Caco-2 (cell line): ENCODE results near the gene HOXA1. TPM values are rescaled to one million over a fixed set of nuclear protein-coding genes. Genes with fewer than 3 reads are reported as not detected.

ENCODE experiments used
- Bru-seq: library from RNA; stranded (reverse); fragments of 400-500 nt; gene quantifications from one replicate; lab custom pipeline; 2021; lab: Mats Ljungman, UMichigan
- BruChase-seq, 2 experiments: library from RNA; stranded (reverse); fragments of 400-500 nt; gene quantifications; one replicate each; lab custom pipeline; 2021; lab: Mats Ljungman, UMichigan
- BruUV-seq: library from RNA; stranded (reverse); fragments of 400-500 nt; replicated peaks from 2 replicates; lab custom pipeline; 2021; lab: Mats Ljungman, UMichigan
- CTCF ChIA-PET: fragments of 300-600 bp; sonication (Branson Sonifier 250); formaldehyde crosslinking; loops from one replicate; lab custom pipeline; 2022; ENCODE audit warnings: antibody characterized with exemption; lab: Charles Lee
- POLR2A ChIA-PET: fragments of 300-600 bp; sonication (Branson Sonifier 250); formaldehyde crosslinking; loops from one replicate; lab custom pipeline; 2022; ENCODE audit warnings: antibody characterized with exemption; lab: Charles Lee
- DNase-seq, 2 experiments: peaks; one replicate each; pipeline versions ENCODE4 v3.0.0 to v3.0.0-alpha.2; 2020 to 2022
- H3K27me3 ChIP-seq: replicated peaks from 2 replicates; pipeline ENCODE4 v1.6.0; 2011; ENCODE audit warnings: low read length; ENCODE audit not compliant: control insufficient read depth, insufficient read depth
- H3K36me3 ChIP-seq: 2 replicates; pipeline ENCODE4 v1.5.1; 2011; ENCODE audit warnings: low read length; ENCODE audit not compliant: control insufficient read depth, insufficient read depth
- H3K4me1 ChIP-seq: fragments of 250-450 bp; sonication (Bioruptor Pico); 2 replicates; pipeline ENCODE4 v1.5.1; 2020; ENCODE audit warnings: mild to moderate bottlenecking
- H3K4me3 ChIP-seq: 2 replicates; pipeline ENCODE4 v1.5.1; 2011; ENCODE audit warnings: low read depth, mild to moderate bottlenecking, control low read depth, low read length
- H3K9me3 ChIP-seq: fragments of 250-450 bp; sonication (Bioruptor Pico); 2 replicates; pipeline ENCODE4 v1.5.1; 2020; ENCODE audit warnings: mild to moderate bottlenecking, moderate library complexity
- H3K27ac Mint-ChIP-seq: one replicate; pipeline ENCODE4 v1.8.0; 2022; ENCODE audit warnings: mixed read lengths; ENCODE audit not compliant: unreplicated experiment
- H3K27me3 Mint-ChIP-seq: one replicate; pipeline ENCODE4 v1.8.0; 2022; ENCODE audit warnings: mixed read lengths; ENCODE audit not compliant: insufficient read depth, unreplicated experiment
- H3K36me3 Mint-ChIP-seq: one replicate; pipeline ENCODE4 v1.8.0; 2022; ENCODE audit warnings: mild to moderate bottlenecking, mixed read lengths; ENCODE audit not compliant: insufficient read depth, unreplicated experiment
- H3K4me1 Mint-ChIP-seq: one replicate; pipeline ENCODE4 v1.8.0; 2022; ENCODE audit warnings: low read depth, mixed read lengths; ENCODE audit not compliant: unreplicated experiment
- H3K4me3 Mint-ChIP-seq: one replicate; pipeline ENCODE4 v1.8.0; 2022; ENCODE audit warnings: mild to moderate bottlenecking, moderate library complexity, mixed read lengths; ENCODE audit not compliant: unreplicated experiment
- H3K9me3 Mint-ChIP-seq: one replicate; pipeline ENCODE4 v1.8.0; 2022; ENCODE audit warnings: mixed read lengths; ENCODE audit not compliant: unreplicated experiment
- intact Hi-C: fragments of 100-400 bp; cut with micrococcal nuclease; formaldehyde crosslinking; loops from one replicate; pipeline ENCODE4 v1.10.0; 2022; ENCODE audit not compliant: unreplicated experiment
- long read RNA-seq: library from polyadenylated mRNA; stranded (forward); transcript quantifications from one replicate; pipeline ENCODE4 v2.0.0, GENCODE V29; 2022
- total RNA-seq: library from RNA; stranded (reverse); gene quantifications from 2 replicates; pipeline ENCODE4 v1.2.3, GENCODE V29; 2022
- TF ChIP-seq, protein P1 (sequence below), 2 experiments: fragments of 200-600 bp in 1 of 2; IDR thresholded peaks; 1 replicate in 1 of 2; 2 replicates in 1 of 2; pipeline versions ENCODE4 v1.5.1 to v1.8.0; 2011 to 2022; ENCODE audit warnings: antibody characterized with exemption in 1 of 2, control low read depth in 1 of 2, inconsistent platforms in 1 of 2, low read depth in 1 of 2, low read length in 1 of 2, mild to moderate bottlenecking in 1 of 2, moderate library complexity in 1 of 2; ENCODE audit not compliant: insufficient read depth in 1 of 2, severe bottlenecking in 1 of 2, unreplicated experiment in 1 of 2

Gene HOXA1
- total RNA-seq (18.5 and 18.8 TPM in 2 replicates), Bru-seq, nascent RNA (percentile 81 among the genes with signal in this experiment), BruChase-seq, experiment 1, labeled RNA remaining after a 2-hour chase (percentile 97 among the genes with signal in this experiment), BruChase-seq, experiment 2, labeled RNA remaining after a 6-hour chase (percentile 93 among the genes with signal in this experiment)
- long read RNA-seq, transcript HOXA1-201 (2 exons, 2,517 nt), result major isoform, 8 of 18 reads
- long read RNA-seq, transcript HOXA1-202 (3 exons, 2,016 nt), result minor isoform, 7 of 18 reads
- long read RNA-seq, partial matches to known transcripts, result 0 of 18 reads
- long read RNA-seq, other reads (novel, unspliced or antisense), result 3 of 18 reads

DNA sequence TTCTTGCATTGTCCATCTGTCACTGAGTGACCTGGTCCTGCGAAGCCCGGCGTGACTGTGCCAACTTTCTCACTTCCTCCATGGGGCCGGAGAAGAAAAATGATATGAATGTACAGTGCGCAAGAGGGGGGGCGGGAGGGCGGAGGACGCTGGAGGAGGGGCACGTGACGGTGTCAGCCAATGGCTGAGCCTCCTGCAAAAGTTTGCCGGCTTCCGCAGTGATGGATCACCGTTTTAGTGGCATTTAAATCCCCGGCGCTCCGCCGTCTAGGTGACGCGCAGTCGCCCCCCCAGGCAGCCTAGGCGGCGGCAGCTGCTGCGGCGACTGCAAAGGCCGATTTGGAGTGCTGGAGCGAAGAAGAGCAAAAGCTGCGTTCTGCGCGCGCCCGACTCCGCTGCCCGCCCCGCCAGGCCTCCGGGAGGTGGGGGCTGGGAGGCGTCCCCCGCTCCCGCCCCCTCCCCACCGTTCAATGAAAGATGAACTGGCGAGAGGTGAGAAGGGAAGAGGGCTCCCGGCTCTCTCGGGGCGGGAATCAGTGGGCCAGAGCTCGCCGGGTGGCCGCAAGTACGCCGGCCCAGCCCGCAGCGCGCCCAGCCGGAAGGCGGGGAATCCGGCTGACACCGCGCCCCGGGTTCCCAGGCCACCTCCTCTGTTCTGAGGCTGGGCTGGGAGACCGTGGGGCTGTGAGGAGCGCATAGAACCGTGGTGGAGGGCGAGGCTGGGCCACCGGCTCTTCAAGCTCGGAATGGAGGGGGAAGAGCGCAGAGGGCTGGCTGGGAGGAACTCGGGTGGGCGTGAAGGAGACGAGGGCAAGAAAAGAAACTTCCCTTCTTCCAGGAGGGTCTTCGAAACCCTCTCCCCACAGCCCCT, at the start of gene HOXA1:
Gene HOXA1, minus strand, starts transcription at position 104 of the 871 bp plus-strand sequence. Its CDS starts 88 bp downstream, at position 16.
- H3K27me3 ChIP-seq, result no peaks in the 10 kb centered on the region
- peak within 1 kb of the TSS; percentile 86 for H3K4me3 ChIP-seq
- peaks cover 50% of the 10 kb centered on the region for H3K4me1 Mint-ChIP-seq

DNA sequence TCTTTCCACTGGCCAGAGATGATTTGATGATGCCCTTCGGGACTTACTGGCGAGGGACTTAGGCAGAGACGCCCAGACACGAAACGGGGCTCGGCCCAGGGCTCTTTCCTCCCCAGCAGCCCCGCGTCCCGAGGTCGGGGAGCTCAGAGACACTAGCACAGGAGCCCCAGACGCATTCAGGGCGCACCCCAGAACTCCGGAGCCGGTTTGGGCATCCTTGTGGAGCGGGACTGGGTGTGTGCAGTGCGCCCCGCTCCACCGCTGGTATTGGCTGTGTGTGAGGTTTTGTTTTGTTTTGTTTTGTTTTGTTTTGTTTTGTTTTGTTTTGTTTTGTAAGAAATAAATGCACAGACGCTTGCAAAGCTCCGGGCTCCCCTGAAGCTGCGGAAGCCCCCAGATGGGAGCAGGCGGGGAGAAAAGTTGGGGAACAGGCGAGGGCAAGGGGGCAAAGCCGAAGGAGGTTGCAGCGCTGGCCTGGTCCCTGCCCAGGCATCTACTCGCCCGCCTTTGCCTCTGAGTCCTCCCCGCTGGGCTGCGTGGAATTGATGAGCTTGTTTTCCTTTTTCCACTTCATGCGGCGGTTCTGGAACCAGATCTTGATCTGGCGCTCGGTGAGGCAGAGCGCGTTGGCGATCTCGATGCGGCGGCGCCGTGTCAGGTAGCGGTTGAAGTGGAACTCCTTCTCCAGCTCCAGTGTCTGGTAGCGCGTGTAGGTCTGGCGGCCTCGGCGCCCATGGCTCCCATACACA, 49.5 kb upstream of the HOXA1 start:
- peak in 1 of 2 experiments; percentile 19 for DNase-seq
- no peaks in the 10 kb centered on the region for H3K27me3 Mint-ChIP-seq
- CTCF ChIA-PET, result interaction anchor here (0.7 to 1.1 kb wide), 2 partner anchors 16 to 697 kb away, joined by 4 to 5 read pairs; no protein-coding TSS in a partner anchor
- H3K4me3 Mint-ChIP-seq, result no peak overlapping the region
- H3K27me3 ChIP-seq, result no peaks in the 10 kb centered on the region
- intact Hi-C loops, result no loop called here
- H3K36me3 ChIP-seq, result no peaks in the 10 kb centered on the region; the same call in 1 of the 2 replicates
- TF ChIP-seq, protein P1, sequence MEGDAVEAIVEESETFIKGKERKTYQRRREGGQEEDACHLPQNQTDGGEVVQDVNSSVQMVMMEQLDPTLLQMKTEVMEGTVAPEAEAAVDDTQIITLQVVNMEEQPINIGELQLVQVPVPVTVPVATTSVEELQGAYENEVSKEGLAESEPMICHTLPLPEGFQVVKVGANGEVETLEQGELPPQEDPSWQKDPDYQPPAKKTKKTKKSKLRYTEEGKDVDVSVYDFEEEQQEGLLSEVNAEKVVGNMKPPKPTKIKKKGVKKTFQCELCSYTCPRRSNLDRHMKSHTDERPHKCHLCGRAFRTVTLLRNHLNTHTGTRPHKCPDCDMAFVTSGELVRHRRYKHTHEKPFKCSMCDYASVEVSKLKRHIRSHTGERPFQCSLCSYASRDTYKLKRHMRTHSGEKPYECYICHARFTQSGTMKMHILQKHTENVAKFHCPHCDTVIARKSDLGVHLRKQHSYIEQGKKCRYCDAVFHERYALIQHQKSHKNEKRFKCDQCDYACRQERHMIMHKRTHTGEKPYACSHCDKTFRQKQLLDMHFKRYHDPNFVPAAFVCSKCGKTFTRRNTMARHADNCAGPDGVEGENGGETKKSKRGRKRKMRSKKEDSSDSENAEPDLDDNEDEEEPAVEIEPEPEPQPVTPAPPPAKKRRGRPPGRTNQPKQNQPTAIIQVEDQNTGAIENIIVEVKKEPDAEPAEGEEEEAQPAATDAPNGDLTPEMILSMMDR (IDR thresholded peaks at IDR 0.05; ENCODE audit: insufficient read depth in 1 of 2, low read depth in 1 of 2, low read length in 1 of 2, severe bottlenecking in 1 of 2, unreplicated experiment in 1 of 2), result no peak
- no peaks in the 10 kb centered on the region for H3K9me3 ChIP-seq
- no TSS peak for BruUV-seq
- H3K4me1 Mint-ChIP-seq, result no peaks in the 10 kb centered on the region
- H3K9me3 Mint-ChIP-seq, result no peaks in the 10 kb centered on the region
- POLR2A ChIA-PET, result no interaction called here
- H3K4me1 ChIP-seq, result peaks cover 24% of the 10 kb centered on the region
- H3K4me3 ChIP-seq, result no peak overlapping the region
- no peak overlapping the region for H3K27ac Mint-ChIP-seq
- peaks cover 11% of the 10 kb centered on the region for H3K36me3 Mint-ChIP-seq

More for the DNA sequence above, at the start of gene HOXA1:
- Mint-ChIP-seq H3K27ac (peak within 1 kb of the TSS; percentile 74), H3K9me3 (no peaks in the 10 kb centered on the region), H3K4me3 (peak within 1 kb of the TSS; percentile 87), H3K27me3 (no peaks in the 10 kb centered on the region), H3K36me3 (peaks cover 31% of the 10 kb centered on the region)
- POLR2A ChIA-PET, result interaction anchor here (0.7 to 1.7 kb wide), 7 partner anchors 10 to 109 kb away, joined by 3 to 16 read pairs (median 5); partner anchors contain the start of gene HOXA7
- peaks cover 10% of the 10 kb centered on the region for H3K4me1 ChIP-seq
- intact Hi-C loops, result loop anchor here (1.0 to 2.0 kb wide), 4 partner anchors 14 to 236 kb away; partner anchors contain the start of gene SKAP2
- TF ChIP-seq, protein P1 (IDR thresholded peaks at IDR 0.05; ENCODE audit: insufficient read depth in 1 of 2, low read depth in 1 of 2, low read length in 1 of 2, severe bottlenecking in 1 of 2, unreplicated experiment in 1 of 2), result peak in 1 of 2 experiments; percentile 17
- H3K36me3 ChIP-seq, result no peaks in the 10 kb centered on the region
- DNase-seq, result peak; percentile 93 to 95
- CTCF ChIA-PET, result interaction anchor here (0.6 to 2.1 kb wide), 5 partner anchors 17 to 233 kb away, joined by 3 to 7 read pairs (median 4); no protein-coding TSS in a partner anchor
- BruUV-seq, result TSS peak; percentile 44
- no peaks in the 10 kb centered on the region for H3K9me3 ChIP-seq
